Nucleus accumbens (tissue), 56 donors: ENCODE results near the gene TMEM205.
A peak's percentile ranks its signal among the peaks of the same experiment; 100 is the strongest.
"Not testable (repeated sequence)": the region's sequence is repeated elsewhere in the genome, so short reads cannot be mapped to it uniquely, and the experiment has no call there.

ENCODE experiments used
- DNase-seq, 56 donors: peaks; one replicate each; lab custom pipeline; 2025; lab: John Stamatoyannopoulos, UW

TMEM205 gene

GRCh38 chr19:11321191-11322126, 24.6 kb downstream of the TMEM205 start:
- DNase-seq: no peak

GRCh38 chr19:11320278-11320995, 25.6 kb downstream of the TMEM205 start:
- not testable (repeated sequence) for DNase-seq

GRCh38 chr19:11306337-11306736, 39.7 kb downstream of the TMEM205 start:
- DNase-seq: no peak

- peak in 2 of 56 donors; percentile 2 to 8 for DNase-seq
Observed at GRCh38 chr19:11304936-11305335, 41.1 kb downstream of the TMEM205 start.

GRCh38 chr19:11300811-11301120, 45.3 kb downstream of the TMEM205 start:
- DNase-seq: peak in 30 of 56 donors; percentile 1 to 84 (median 40)

GRCh38 chr19:11299946-11300810, 45.9 kb downstream of the TMEM205 start:
- peak in 20 of 56 donors; percentile 1 to 84 (median 64) for DNase-seq

GRCh38 chr19:11296264-11296663, 49.8 kb downstream of the TMEM205 start:
- peak in 1 of 56 donors; percentile 3 for DNase-seq

GRCh38 chr19:11295665-11296245, 50.3 kb downstream of the TMEM205 start, which contains the start of gene TSPAN16:
TSS of gene TSPAN16 (plus strand) at chr19:11296160. CDS start at chr19:11296298, 138 bp downstream.
- DNase-seq: peak in 1 of 56 donors; percentile 1

- DNase-seq: no peak
Observed at GRCh38 chr19:11295180-11295579, 50.9 kb downstream of the TMEM205 start.

GRCh38 chr19:11293433-11294389, 52.4 kb downstream of the TMEM205 start:
- peak; percentile 17 to 95 (median 81) for DNase-seq
